ENCODE data around the gene GRB10. TPM values are rescaled to one million over a fixed set of nuclear protein-coding genes. Genes with fewer than 3 reads are reported as not detected.

GRB10 gene
- total and polyA plus RNA-seq, 2 of the 8 experiments (the other 6 are each of a cell fraction or from before 2014, with no cell fraction given) = 35.7 to 97.0 TPM

DNA sequence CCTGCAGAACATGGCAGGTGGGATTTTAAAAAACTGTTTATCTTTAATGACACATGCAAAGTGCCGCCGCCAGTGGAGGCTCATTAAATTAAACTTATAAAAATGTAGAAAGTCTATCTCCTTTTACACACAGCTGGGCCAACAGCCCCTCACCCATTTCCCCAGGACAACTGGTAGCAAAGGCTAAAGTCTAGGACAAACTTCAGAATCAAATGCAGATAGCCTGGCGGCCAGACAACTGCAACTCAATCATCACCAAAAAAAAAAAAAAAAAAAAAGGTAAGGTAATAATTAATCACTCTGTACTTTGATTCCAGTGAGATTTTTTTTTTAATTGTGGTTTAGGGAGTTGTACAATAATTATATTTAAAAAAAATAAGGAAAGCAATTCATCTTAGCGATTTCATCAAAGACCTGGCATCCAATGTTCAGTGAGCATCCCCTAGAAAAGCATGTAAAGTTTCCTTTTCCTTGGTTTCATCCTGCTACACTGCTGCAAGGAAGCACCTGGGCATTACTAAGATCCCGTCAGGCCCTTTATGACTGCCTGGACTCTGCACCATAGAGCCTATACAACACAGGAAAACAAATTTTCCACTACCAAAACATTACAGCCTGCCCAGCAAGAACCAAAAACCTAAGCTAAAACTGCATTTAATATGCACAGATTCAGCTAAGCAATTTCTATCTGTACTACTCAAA lies 98.5 kb downstream of the GRB10 start:
- no peaks in the 10 kb centered on the region for H3K9me3 ChIP-seq (ENCODE audit: insufficient read depth in 2 of 2, low read depth in 1 of 2, low read length in 1 of 2)
- no peak overlapping the region for H2BK15ac ChIP-seq (ENCODE audit: low read length)
- H3K23ac ChIP-seq (ENCODE audit: insufficient read length) = no peak overlapping the region
- H4K20me1 ChIP-seq (replicated peaks in 1 of 2; ENCODE audit: control insufficient read depth in 1 of 2, insufficient read depth in 2 of 2, low read length in 2 of 2) = peaks cover 0 to 5% of the 10 kb centered on the region in 2 experiments
- no peak overlapping the region for H3K9ac ChIP-seq (replicated peaks in 1 of 4; ENCODE audit: extremely low read depth in 1 of 4, low read depth in 3 of 4, low read length in 3 of 4)
- no peak overlapping the region for H2BK120ac ChIP-seq (replicated peaks; ENCODE audit: low read depth, low read length)
- H3K56ac ChIP-seq (replicated peaks; ENCODE audit: insufficient read length, low read depth, low read length) = no peak overlapping the region
- H4K5ac ChIP-seq (ENCODE audit: insufficient read length, low read depth, low read length) = no peak overlapping the region
- POLR2A ChIA-PET (ENCODE audit: partially characterized antibody) = no interaction called here
- no peak overlapping the region for H2BK5ac ChIP-seq (ENCODE audit: low read depth, low read length)
- 97% methylated on average over 5 of the region's 5 CpGs; no CpG with 5 or more reads in 1 of the 2 experiments for WGBS, 2 experiments (ENCODE audit: extremely low coverage in 1 of 2, insufficient coverage in 1 of 2, insufficient read length in 1 of 2, insufficient replicate concordance in 2 of 2, low coverage in 1 of 2, low lambda C conversion rate in 2 of 2, missing lambda C conversion rate in 1 of 2)
- peaks cover 0 to 2% (median 1%) of the 10 kb centered on the region in 4 experiments; a peak in 2 of 7 replicates for H3K4me1 ChIP-seq (replicated peaks in 1 of 4; ENCODE audit: control insufficient read depth in 3 of 4, insufficient read depth in 4 of 4, low read length in 3 of 4)
- H3K4ac ChIP-seq (replicated peaks; ENCODE audit: insufficient read length, low read depth, low read length) = no peak overlapping the region
- no peak overlapping the region for H3K4me2 ChIP-seq (ENCODE audit: insufficient read depth in 1 of 2, low read depth in 2 of 2, low read length in 2 of 2)
- no peak overlapping the region for H2BK12ac ChIP-seq (ENCODE audit: low read depth, low read length)
- no peak overlapping the region for H4K91ac ChIP-seq (replicated peaks; ENCODE audit: insufficient read length, low read length)
- no peak overlapping the region for H4K8ac ChIP-seq (ENCODE audit: extremely low read depth, insufficient read depth, low read length)
- no peak overlapping the region for H3K27ac ChIP-seq (ENCODE audit: low read depth, low read length)
- no peak overlapping the region for H2BK20ac ChIP-seq (ENCODE audit: low read length)
- FAIRE-seq = no peak
- H3K79me1 ChIP-seq (ENCODE audit: low read depth, low read length) = peaks cover 5% of the 10 kb centered on the region
- H3K79me2 ChIP-seq (ENCODE audit: control insufficient read depth in 1 of 2, insufficient read depth in 2 of 2, low read length in 2 of 2) = peaks cover 0 to 44% of the 10 kb centered on the region in 2 experiments; a peak in 2 of 4 replicates
- no peak overlapping the region for H2AFZ ChIP-seq (ENCODE audit: low read length)
- H3K23me2 ChIP-seq (ENCODE audit: low read depth, low read length) = no peaks in the 10 kb centered on the region
- CTCF ChIA-PET (ENCODE audit: partially characterized antibody) = no interaction called here
- H3K4me3 ChIP-seq (ENCODE audit: extremely low read depth in 1 of 4, insufficient read depth in 2 of 4, low read depth in 3 of 4, low read length in 4 of 4) = no peak overlapping the region
- no peak overlapping the region for H3K14ac ChIP-seq (ENCODE audit: insufficient read length)
- H3K18ac ChIP-seq (ENCODE audit: extremely low read depth, low read length) = no peak overlapping the region
- peaks cover 0 to 9% (median 6%) of the 10 kb centered on the region in 4 experiments; a peak in 5 of 8 replicates for H3K36me3 ChIP-seq (ENCODE audit: control insufficient read depth in 2 of 4, insufficient read depth in 4 of 4, low read length in 3 of 4)
- H2AK5ac ChIP-seq (ENCODE audit: low read depth, low read length) = no peak overlapping the region
- H3K27me3 ChIP-seq (replicated peaks in 1 of 4; ENCODE audit: control insufficient read depth in 3 of 4, extremely low read depth in 1 of 4, insufficient read depth in 3 of 4, low read length in 3 of 4) = no peaks in the 10 kb centered on the region
- no peak for DNase-seq (ENCODE audit: low read depth in 1 of 2, low spot score in 2 of 2)
- TF ChIP-seq HDAC6 (IDR thresholded peaks at IDR 0.05; ENCODE audit: low read depth, low read length) (no peak), ZNF274 (IDR thresholded peaks at IDR 0.05; ENCODE audit: borderline replicate concordance, extremely low read depth, low read length) (no peak), POLR2A (IDR thresholded peaks at IDR 0.05; ENCODE audit: control extremely low read depth in 1 of 2, low read depth in 2 of 2, low read length in 2 of 2) (no peak), CTBP2 (IDR thresholded peaks at IDR 0.05; ENCODE audit: borderline replicate concordance, insufficient read depth, insufficient read length, low read length) (no peak), SP2 (IDR thresholded peaks at IDR 0.05; ENCODE audit: low read length) (no peak), TAF7 (optimal IDR thresholded peaks at IDR 0.05; ENCODE audit: borderline replicate concordance, low read depth, low read length) (no peak), TEAD4 (IDR thresholded peaks at IDR 0.05; ENCODE audit: low read depth, low read length) (no peak), CREB1 (IDR thresholded peaks at IDR 0.05) (no peak), RFX5 (IDR thresholded peaks at IDR 0.05; ENCODE audit: borderline replicate concordance, low read depth, low read length) (no peak), CBX5 (IDR thresholded peaks at IDR 0.05; ENCODE audit: low read depth, low read length) (no peak), KDM4A (IDR thresholded peaks at IDR 0.05; ENCODE audit: low read depth, low read length, severe bottlenecking) (no peak)

All from H1 (cell line).